Testis (tissue), 2 donors: Measurements from ENCODE around the gene USP35.

Experiments used
- POLR2A ChIP-seq: fragments of 450-650 bp; IDR thresholded peaks from one replicate; pipeline ENCODE4 v1.6.1; 2017; ENCODE audit warnings: antibody characterized with exemption, mild to moderate bottlenecking, moderate library complexity
- TF ChIP-seq, protein P1 (sequence below), 3 experiments: fragments of 450-650 bp in 2 of 3; fragments of 200-600 bp in 1 of 3; sonication (generic) in 1 of 3; IDR thresholded peaks; one replicate each; pipeline ENCODE4 v1.5.1; 2016 to 2019; ENCODE audit warnings: antibody characterized with exemption in 3 of 3, mild to moderate bottlenecking in 2 of 3, moderate library complexity in 1 of 3

- no peak for TF ChIP-seq POLR2A
- TF ChIP-seq, protein P1, sequence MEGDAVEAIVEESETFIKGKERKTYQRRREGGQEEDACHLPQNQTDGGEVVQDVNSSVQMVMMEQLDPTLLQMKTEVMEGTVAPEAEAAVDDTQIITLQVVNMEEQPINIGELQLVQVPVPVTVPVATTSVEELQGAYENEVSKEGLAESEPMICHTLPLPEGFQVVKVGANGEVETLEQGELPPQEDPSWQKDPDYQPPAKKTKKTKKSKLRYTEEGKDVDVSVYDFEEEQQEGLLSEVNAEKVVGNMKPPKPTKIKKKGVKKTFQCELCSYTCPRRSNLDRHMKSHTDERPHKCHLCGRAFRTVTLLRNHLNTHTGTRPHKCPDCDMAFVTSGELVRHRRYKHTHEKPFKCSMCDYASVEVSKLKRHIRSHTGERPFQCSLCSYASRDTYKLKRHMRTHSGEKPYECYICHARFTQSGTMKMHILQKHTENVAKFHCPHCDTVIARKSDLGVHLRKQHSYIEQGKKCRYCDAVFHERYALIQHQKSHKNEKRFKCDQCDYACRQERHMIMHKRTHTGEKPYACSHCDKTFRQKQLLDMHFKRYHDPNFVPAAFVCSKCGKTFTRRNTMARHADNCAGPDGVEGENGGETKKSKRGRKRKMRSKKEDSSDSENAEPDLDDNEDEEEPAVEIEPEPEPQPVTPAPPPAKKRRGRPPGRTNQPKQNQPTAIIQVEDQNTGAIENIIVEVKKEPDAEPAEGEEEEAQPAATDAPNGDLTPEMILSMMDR (IDR thresholded peaks at IDR 0.05): no peak
These were observed 40.9 kb upstream of the USP35 start for GRCh38 chr11:78147807-78148206.
